Keratinocyte (primary cell): ENCODE data around the gene TNFRSF6B. TPM values are rescaled to one million over a fixed set of nuclear protein-coding genes. Genes with fewer than 3 reads are reported as not detected.

Experiments
- DNase-seq: peaks from one replicate; pipeline ENCODE4 v3.0.0-alpha.2; 2011; ENCODE audit warnings: low read depth, missing footprints, low spot score
- FAIRE-seq: peaks from 2 replicates; lab custom pipeline; 2011; peaks lifted over from hg19 to GRCh38; lab: Jason Lieb, UNC
- H2AFZ ChIP-seq: 2 replicates; pipeline ENCODE4 v1.6.0; 2012; ENCODE audit warnings: low read length, control low read depth, inconsistent platforms; ENCODE audit not compliant: control insufficient read depth
- H3K27ac ChIP-seq: 2 replicates; pipeline ENCODE4 v1.5.1; 2011; ENCODE audit warnings: low read length; ENCODE audit not compliant: control insufficient read depth, insufficient read depth
- H3K27me3 ChIP-seq: 3 replicates; pipeline ENCODE4 v1.6.0; 2011; ENCODE audit warnings: low read length; ENCODE audit not compliant: control insufficient read depth, insufficient read depth; ENCODE audit errors: extremely low read depth
- H3K36me3 ChIP-seq, 2 experiments: 2 replicates in 1 of 2; 3 replicates in 1 of 2; pipeline ENCODE4 v1.5.1; 2011; ENCODE audit warnings: low read length in 2 of 2, mild to moderate bottlenecking in 1 of 2; ENCODE audit not compliant: control insufficient read depth in 2 of 2, insufficient read depth in 2 of 2; ENCODE audit errors: extremely low read depth in 1 of 2
- H3K4me1 ChIP-seq: 3 replicates; pipeline ENCODE4 v1.5.1; 2011; ENCODE audit warnings: low read length; ENCODE audit not compliant: control insufficient read depth, insufficient read depth; ENCODE audit errors: extremely low read depth
- H3K4me2 ChIP-seq: 3 replicates; pipeline ENCODE4 v1.6.0; 2011; ENCODE audit warnings: low read depth, low read length; ENCODE audit not compliant: control insufficient read depth, insufficient read depth; ENCODE audit errors: extremely low read depth
- H3K4me3 ChIP-seq, 3 experiments: fragments of 200-600 bp in 1 of 3; sonication (generic) in 1 of 3; 2 replicates in 2 of 3; 3 replicates in 1 of 3; pipeline ENCODE4 v1.5.1; 2011 to 2016; ENCODE audit warnings: low read length in 3 of 3, mild to moderate bottlenecking in 3 of 3, control low read depth in 2 of 3, inconsistent platforms in 1 of 3, low read depth in 1 of 3, mixed read lengths in 1 of 3, mixed run types in 1 of 3, moderate library complexity in 1 of 3; ENCODE audit not compliant: control insufficient read depth in 2 of 3, insufficient read depth in 2 of 3; ENCODE audit errors: extremely low read depth in 1 of 3
- H3K79me2 ChIP-seq: 2 replicates; pipeline ENCODE4 v1.6.0; 2012; ENCODE audit warnings: low read length; ENCODE audit not compliant: control insufficient read depth, insufficient read depth
- H3K9ac ChIP-seq: 3 replicates; pipeline ENCODE4 v1.6.0; 2011; ENCODE audit warnings: low read length; ENCODE audit not compliant: control insufficient read depth, insufficient read depth; ENCODE audit errors: extremely low read depth
- H3K9me1 ChIP-seq: 3 replicates; pipeline ENCODE4 v1.6.0; 2011; ENCODE audit warnings: low read length; ENCODE audit not compliant: control insufficient read depth, insufficient read depth; ENCODE audit errors: extremely low read depth
- H3K9me3 ChIP-seq: 2 replicates; pipeline ENCODE4 v1.5.1; 2012; ENCODE audit warnings: low read depth, low read length; ENCODE audit not compliant: control insufficient read depth
- H4K20me1 ChIP-seq: 3 replicates; pipeline ENCODE4 v1.6.0; 2011; ENCODE audit warnings: low read length; ENCODE audit not compliant: control insufficient read depth, insufficient read depth; ENCODE audit errors: extremely low read depth
- EZH2 ChIP-seq: IDR thresholded peaks from one replicate; pipeline ENCODE4 v1.6.1; 2012; ENCODE audit warnings: inconsistent platforms, mild to moderate bottlenecking, low read length, moderate library complexity
- dilution Hi-C: fragments of 300-500 bp; cut with MboI; formaldehyde crosslinking; loops from one replicate; pipeline ENCODE4 v1.7.0; 2020; ENCODE audit warnings: low sequenced_read_pairs; ENCODE audit not compliant: extremely low pct_ligation_motif_present
- polyA plus RNA-seq, 5 experiments: library from polyadenylated mRNA; depleted of rRNA in 3 of 5; stranded (reverse) in 3 of 5; stranded (forward) in 1 of 5; unstranded in 1 of 5; fragments of >200 nt; gene quantifications; 1 replicate in 1 of 5; 2 replicates in 3 of 5; 3 replicates in 1 of 5; pipeline versions ENCODE4 v1.2.1 to v1.2.3, GENCODE V29; 2011 to 2012; ENCODE audit warnings: missing spikeins in 2 of 5, low read depth in 1 of 5, low replicate concordance in 1 of 5
- TF ChIP-seq, protein P1 (sequence below), 3 experiments: IDR thresholded peaks in 1 of 3; conservative IDR thresholded peaks in 1 of 3; optimal IDR thresholded peaks in 1 of 3; 2 replicates in 2 of 3; 3 replicates in 1 of 3; pipeline versions ENCODE3 to v1.5.1; 2011; ENCODE audit warnings: low read length in 3 of 3, mild to moderate bottlenecking in 3 of 3, moderate library complexity in 2 of 3, control low read depth in 1 of 3, inconsistent platforms in 1 of 3; ENCODE audit not compliant: insufficient read depth in 2 of 3; ENCODE audit errors: extremely low read depth in 1 of 3

The TNFRSF6B gene
- polyA plus RNA-seq, 1 donor (not counting 4 experiments of a cell fraction or from before 2014, with no cell fraction given), result 51.9 TPM

DNA sequence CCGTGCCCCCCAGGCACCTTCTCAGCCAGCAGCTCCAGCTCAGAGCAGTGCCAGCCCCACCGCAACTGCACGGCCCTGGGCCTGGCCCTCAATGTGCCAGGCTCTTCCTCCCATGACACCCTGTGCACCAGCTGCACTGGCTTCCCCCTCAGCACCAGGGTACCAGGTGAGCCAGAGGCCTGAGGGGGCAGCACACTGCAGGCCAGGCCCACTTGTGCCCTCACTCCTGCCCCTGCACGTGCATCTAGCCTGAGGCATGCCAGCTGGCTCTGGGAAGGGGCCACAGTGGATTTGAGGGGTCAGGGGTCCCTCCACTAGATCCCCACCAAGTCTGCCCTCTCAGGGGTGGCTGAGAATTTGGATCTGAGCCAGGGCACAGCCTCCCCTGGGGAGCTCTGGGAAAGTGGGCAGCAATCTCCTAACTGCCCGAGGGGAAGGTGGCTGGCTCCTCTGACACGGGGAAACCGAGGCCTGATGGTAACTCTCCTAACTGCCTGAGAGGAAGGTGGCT lies 960 bp downstream of the TNFRSF6B start:
- Histone ChIP-seq H3K36me3 (peaks cover 1 to 8% of the 10 kb centered on the region in 2 experiments), H3K4me2 (peak overlapping the region; percentile 99), H3K9ac (peak overlapping the region; percentile 72), H4K20me1 (no peaks in the 10 kb centered on the region), H2AFZ (no peak overlapping the region), H3K9me1 (no peaks in the 10 kb centered on the region), H3K9me3 (no peaks in the 10 kb centered on the region), H3K4me1 (peaks cover 45% of the 10 kb centered on the region), H3K79me2 (peaks cover 16% of the 10 kb centered on the region), H3K27me3 (no peaks in the 10 kb centered on the region), H3K27ac (peak overlapping the region; percentile 84), H3K4me3 (peak overlapping the region; percentile 55 to 92 (median 79))
- no peak for DNase-seq
- no peak for FAIRE-seq
- dilution Hi-C loops, result no loop called here
- TF ChIP-seq EZH2, result no peak
- TF ChIP-seq, protein P1, sequence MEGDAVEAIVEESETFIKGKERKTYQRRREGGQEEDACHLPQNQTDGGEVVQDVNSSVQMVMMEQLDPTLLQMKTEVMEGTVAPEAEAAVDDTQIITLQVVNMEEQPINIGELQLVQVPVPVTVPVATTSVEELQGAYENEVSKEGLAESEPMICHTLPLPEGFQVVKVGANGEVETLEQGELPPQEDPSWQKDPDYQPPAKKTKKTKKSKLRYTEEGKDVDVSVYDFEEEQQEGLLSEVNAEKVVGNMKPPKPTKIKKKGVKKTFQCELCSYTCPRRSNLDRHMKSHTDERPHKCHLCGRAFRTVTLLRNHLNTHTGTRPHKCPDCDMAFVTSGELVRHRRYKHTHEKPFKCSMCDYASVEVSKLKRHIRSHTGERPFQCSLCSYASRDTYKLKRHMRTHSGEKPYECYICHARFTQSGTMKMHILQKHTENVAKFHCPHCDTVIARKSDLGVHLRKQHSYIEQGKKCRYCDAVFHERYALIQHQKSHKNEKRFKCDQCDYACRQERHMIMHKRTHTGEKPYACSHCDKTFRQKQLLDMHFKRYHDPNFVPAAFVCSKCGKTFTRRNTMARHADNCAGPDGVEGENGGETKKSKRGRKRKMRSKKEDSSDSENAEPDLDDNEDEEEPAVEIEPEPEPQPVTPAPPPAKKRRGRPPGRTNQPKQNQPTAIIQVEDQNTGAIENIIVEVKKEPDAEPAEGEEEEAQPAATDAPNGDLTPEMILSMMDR (optimal IDR thresholded peaks at IDR 0.05 in 1 of 3, IDR thresholded peaks at IDR 0.05 in 1 of 3, conservative IDR thresholded peaks at IDR 0.05 in 1 of 3; ENCODE audit: extremely low read depth in 1 of 3, insufficient read depth in 2 of 3, low read length in 3 of 3), result no peak

DNA sequence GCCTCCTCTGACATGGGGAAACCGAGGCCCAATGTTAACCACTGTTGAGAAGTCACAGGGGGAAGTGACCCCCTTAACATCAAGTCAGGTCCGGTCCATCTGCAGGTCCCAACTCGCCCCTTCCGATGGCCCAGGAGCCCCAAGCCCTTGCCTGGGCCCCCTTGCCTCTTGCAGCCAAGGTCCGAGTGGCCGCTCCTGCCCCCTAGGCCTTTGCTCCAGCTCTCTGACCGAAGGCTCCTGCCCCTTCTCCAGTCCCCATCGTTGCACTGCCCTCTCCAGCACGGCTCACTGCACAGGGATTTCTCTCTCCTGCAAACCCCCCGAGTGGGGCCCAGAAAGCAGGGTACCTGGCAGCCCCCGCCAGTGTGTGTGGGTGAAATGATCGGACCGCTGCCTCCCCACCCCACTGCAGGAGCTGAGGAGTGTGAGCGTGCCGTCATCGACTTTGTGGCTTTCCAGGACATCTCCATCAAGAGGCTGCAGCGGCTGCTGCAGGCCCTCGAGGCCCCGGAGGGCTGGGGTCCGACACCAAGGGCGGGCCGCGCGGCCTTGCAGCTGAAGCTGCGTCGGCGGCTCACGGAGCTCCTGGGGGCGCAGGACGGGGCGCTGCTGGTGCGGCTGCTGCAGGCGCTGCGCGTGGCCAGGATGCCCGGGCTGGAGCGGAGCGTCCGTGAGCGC lies 1.6 kb downstream of the TNFRSF6B start:
- Histone ChIP-seq H3K36me3 (peaks cover 2 to 8% of the 10 kb centered on the region in 2 experiments), H3K9me3 (no peaks in the 10 kb centered on the region), H3K4me1 (peaks cover 45% of the 10 kb centered on the region), H3K27ac (peak overlapping the region; percentile 84), H3K4me2 (peak overlapping the region; percentile 99), H3K9ac (peak overlapping the region; percentile 72), H4K20me1 (no peaks in the 10 kb centered on the region), H3K9me1 (no peaks in the 10 kb centered on the region), H3K79me2 (peaks cover 16% of the 10 kb centered on the region), H2AFZ (no peak overlapping the region), H3K27me3 (no peaks in the 10 kb centered on the region), H3K4me3 (peak overlapping the region; percentile 55 to 92 (median 79))
- dilution Hi-C loops, result no loop called here
- no peak for DNase-seq
- TF ChIP-seq, protein P1 (optimal IDR thresholded peaks at IDR 0.05 in 1 of 3, IDR thresholded peaks at IDR 0.05 in 1 of 3, conservative IDR thresholded peaks at IDR 0.05 in 1 of 3; ENCODE audit: extremely low read depth in 1 of 3, insufficient read depth in 2 of 3, low read length in 3 of 3), result no peak
- no peak for FAIRE-seq
